ACHN (cell line): ENCODE data around the gene CCT4.
"Not testable (repeated sequence)": the region's sequence is repeated elsewhere in the genome, so short reads cannot be mapped to it uniquely, and the experiment has no call there.

Experiments
- DNase-seq: peaks from one replicate; pipeline ENCODE4 v3.0.0-alpha.2; 2015
- in situ Hi-C: cut with HindIII; loops from 2 replicates; pipeline ENCODE4 v1.10.0; 2017; ENCODE audit warnings: low sequenced_read_pairs, low pct_ligation_motif_present, low pct_unique_long_range_greater_than_20kb

CCT4 gene

GRCh38 chr2:61887717-61888266 is 664 bp downstream of the CCT4 start:
- peak; percentile 49 for DNase-seq
- in situ Hi-C loops = no loop called here

GRCh38 chr2:61885896-61886603 is 2.4 kb downstream of the CCT4 start:
- no peak for DNase-seq
- in situ Hi-C loops = no loop called here

GRCh38 chr2:61882850-61883249 is 5.6 kb downstream of the CCT4 start:
- DNase-seq = no peak
- in situ Hi-C loops = no loop called here

GRCh38 chr2:61879351-61879750 is 9.1 kb downstream of the CCT4 start:
- in situ Hi-C loops, DNase-seq: not testable (repeated sequence)

- in situ Hi-C loops = no loop called here
- no peak for DNase-seq
Observed at GRCh38 chr2:61878761-61879160, 9.7 kb downstream of the CCT4 start.

- in situ Hi-C loops = no loop called here
- DNase-seq = no peak
Observed at GRCh38 chr2:61877571-61878245, 10.7 kb downstream of the CCT4 start.

- DNase-seq = no peak
- in situ Hi-C loops = no loop called here
Observed at GRCh38 chr2:61876400-61876799, 12.1 kb downstream of the CCT4 start.

- in situ Hi-C loops, DNase-seq: not testable (repeated sequence)
Observed at GRCh38 chr2:61866482-61867089, 21.9 kb downstream of the CCT4 start.

- in situ Hi-C loops = no loop called here
- DNase-seq = no peak
Observed at GRCh38 chr2:61862085-61862484, 26.4 kb downstream of the CCT4 start.

GRCh38 chr2:61857224-61857623 is 31.2 kb downstream of the CCT4 start:
- in situ Hi-C loops = no loop called here
- DNase-seq = no peak

- no peak for DNase-seq
- in situ Hi-C loops = no loop called here
Observed at GRCh38 chr2:61855318-61855613, 33.2 kb downstream of the CCT4 start.

GRCh38 chr2:61854564-61855317 is 33.7 kb downstream of the CCT4 start:
- in situ Hi-C loops = no loop called here
- DNase-seq = peak; percentile 99

GRCh38 chr2:61853847-61854563 is 34.5 kb downstream of the CCT4 start, which contains the start of gene FAM161A:
FAM161A (minus strand) TSS chr2:61854060; CDS start chr2:61854041, 19 bp downstream.
- in situ Hi-C loops = no loop called here
- peak; percentile 87 for DNase-seq

GRCh38 chr2:61853086-61853846 is 35.2 kb downstream of the CCT4 start:
- peak; percentile 80 for DNase-seq
- in situ Hi-C loops = no loop called here

- in situ Hi-C loops = not testable (repeated sequence)
Observed at GRCh38 chr2:61851270-61851669, 37.2 kb downstream of the CCT4 start.

GRCh38 chr2:61845320-61845719 is 43.1 kb downstream of the CCT4 start:
- in situ Hi-C loops = no loop called here
- DNase-seq = no peak

More at GRCh38 chr2:61851270-61851669, 37.2 kb downstream of the CCT4 start:
- not testable (repeated sequence) for DNase-seq

GRCh38 chr2:61841286-61841685 is 47.2 kb downstream of the CCT4 start:
- DNase-seq = no peak
- in situ Hi-C loops = no loop called here

GRCh38 chr2:61834893-61835292 is 53.6 kb downstream of the CCT4 start:
- in situ Hi-C loops = no loop called here
- no peak for DNase-seq
